GM13977 (cell line): Measurements from ENCODE around the gene APRT.
"Not testable (repeated sequence)": the region's sequence is repeated elsewhere in the genome, so short reads cannot be mapped to it uniquely, and the experiment has no call there.

Experiments
- DNase-seq: peaks from one replicate; pipeline ENCODE4 v3.0.0; 2012; ENCODE audit warnings: low spot score
- CTCF ChIP-seq: IDR thresholded peaks from 2 replicates; pipeline ENCODE4 v1.5.1; 2012; ENCODE audit warnings: mild to moderate bottlenecking, control low read depth; ENCODE audit not compliant: insufficient read depth; ENCODE audit errors: extremely low read depth, missing control alignments
- in situ Hi-C: fragments of 300-500 bp; cut with MboI; formaldehyde crosslinking; loops from one replicate; pipeline ENCODE4 v1.12.0; 2022; ENCODE audit warnings: low sequenced_read_pairs, low pct_unique_long_range_greater_than_20kb, mixed read lengths, inconsistent platforms; ENCODE audit not compliant: unreplicated experiment

Gene APRT

GRCh38 chr16:88773812-88774291 lies 37.9 kb downstream of the APRT start:
- DNase-seq = no peak
- TF ChIP-seq CTCF = no peak
- in situ Hi-C loops = no loop called here

GRCh38 chr16:88772871-88773811 lies 38.6 kb downstream of the APRT start:
- in situ Hi-C loops = no loop called here
- no peak for TF ChIP-seq CTCF
- no peak for DNase-seq

GRCh38 chr16:88771781-88772180 lies 39.9 kb downstream of the APRT start:
- in situ Hi-C loops, DNase-seq: not testable (repeated sequence)

GRCh38 chr16:88771294-88771772 lies 40.4 kb downstream of the APRT start:
- in situ Hi-C loops = no loop called here
- no peak for TF ChIP-seq CTCF
- DNase-seq = no peak

GRCh38 chr16:88770461-88771293 lies 41.1 kb downstream of the APRT start:
- in situ Hi-C loops = no loop called here
- no peak for DNase-seq
- no peak for TF ChIP-seq CTCF

- in situ Hi-C loops = no loop called here
- no peak for TF ChIP-seq CTCF
- peak; percentile 87 for DNase-seq
These were observed 41.9 kb downstream of the APRT start for GRCh38 chr16:88769617-88770460.
